Activated CD4-positive, CD25-positive, alpha-beta regulatory T cell (primary cell): Measurements from ENCODE around the gene CYP4B1.

Experiments
- DNase-seq, 4 experiments: peaks; one replicate each; lab custom pipeline; 2025; lab: John Stamatoyannopoulos, UW

The CYP4B1 gene

DNA sequence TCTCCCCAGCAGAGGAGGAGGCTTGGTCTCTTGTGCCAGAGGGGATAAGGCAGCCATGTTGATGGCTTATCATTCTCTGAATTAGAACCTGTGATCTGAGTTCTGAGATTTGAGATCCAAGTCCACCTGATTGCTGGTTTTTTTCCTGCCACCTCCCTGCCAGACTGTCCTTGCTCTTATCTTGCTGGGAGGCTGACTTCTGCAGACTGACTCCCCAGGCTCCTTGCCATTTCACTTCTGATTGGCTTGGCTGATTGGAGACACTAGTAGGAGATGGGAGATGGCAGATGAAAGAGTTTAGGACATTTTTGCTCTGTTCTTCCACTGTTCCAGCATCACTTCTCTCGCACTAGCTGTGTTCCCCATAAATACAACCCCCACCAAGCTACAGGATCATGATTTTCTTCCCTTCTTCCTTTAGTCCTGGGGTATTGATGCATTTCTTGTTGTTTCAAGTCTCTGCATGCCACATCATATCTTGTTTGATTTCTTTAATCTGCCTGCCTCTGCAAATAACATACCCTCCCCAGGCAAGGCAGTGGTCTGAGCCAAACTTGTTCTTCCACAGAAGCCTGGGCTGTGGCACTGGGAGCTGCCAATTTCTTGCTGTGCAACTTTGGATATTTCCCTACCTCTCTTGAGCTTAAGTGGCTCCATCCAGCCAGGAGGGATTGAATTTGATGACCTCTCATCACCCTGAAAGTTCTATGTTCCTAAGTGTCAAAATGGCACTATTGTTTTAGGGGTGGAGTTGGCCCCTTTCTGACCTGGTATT lies 963 bp upstream of the CYP4B1 start:
- DNase-seq, result no peak

DNA sequence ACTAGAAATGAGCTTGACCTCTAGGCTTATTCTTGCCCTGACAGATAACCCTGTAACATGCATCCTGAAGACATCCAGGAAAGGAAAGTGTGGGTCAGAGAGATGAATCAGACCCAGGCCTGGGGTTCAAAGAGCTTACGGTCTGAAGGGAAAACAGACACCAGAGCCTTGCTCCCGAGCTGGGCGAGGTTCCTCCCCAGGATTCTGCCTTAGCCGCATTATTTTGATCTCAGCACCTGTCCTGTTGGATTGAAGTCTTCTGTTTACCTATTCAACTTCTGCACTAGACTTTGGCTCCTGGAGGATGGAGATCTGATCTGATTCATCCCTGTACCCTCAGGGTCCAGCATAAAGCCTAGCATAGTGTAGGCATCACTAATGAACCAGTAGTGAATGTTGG lies 1.9 kb downstream of the CYP4B1 start:
- no peak for DNase-seq

DNA sequence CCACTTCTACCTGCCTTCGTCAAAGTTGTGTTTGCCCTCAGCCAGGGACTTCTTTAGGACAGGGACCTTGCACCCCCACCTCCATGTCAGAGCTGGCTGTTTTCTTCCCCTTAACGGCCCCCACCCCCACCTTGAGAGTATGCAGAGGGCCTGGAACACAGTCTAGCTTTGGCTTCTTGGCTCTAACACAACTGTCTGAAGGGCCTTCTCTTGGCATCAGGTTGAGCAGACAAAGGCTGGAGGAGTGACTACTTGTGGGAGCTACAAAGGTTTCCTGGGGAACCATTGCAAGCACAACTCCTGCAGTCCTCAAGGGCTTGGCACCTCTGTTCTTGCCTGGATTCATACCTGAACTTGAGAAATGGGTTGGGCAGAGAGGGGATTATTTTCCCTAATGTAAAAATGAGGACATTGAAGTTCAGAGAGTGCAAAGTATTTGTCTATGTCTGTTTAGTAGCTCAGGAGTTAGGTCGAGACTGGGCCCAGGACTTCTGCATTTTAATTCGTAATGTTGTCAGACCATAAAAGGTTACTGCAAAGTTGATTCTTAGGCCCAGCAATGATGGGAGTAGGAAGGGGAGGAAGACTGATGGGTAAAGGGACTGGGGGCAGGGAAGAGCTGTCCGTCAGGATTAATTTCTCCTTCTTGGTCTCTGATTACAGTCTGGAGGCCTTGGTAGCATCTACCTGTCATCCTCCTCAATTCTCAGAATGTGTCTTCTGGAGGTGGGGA lies 2.6 kb downstream of the CYP4B1 start:
- no peak for DNase-seq

DNA sequence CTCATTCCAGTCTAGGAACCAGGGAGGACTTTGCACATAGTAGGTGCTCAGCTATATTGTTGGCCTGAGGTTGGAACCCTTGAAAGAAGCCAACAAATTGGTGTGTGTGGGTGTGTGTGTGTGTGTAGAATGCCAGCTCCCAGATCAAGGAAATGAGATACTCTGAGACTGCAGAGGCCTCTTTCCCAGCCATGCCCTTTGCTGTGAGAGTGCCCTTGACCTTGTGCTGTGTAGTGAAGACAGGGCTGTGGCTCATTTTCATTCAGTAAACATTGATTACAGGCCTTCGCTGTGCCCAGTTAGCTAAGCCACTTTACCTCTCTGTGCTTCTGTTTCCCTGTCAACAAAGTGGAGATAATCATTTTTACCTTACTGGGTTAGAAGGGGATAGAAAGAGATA lies 3.2 kb downstream of the CYP4B1 start:
- DNase-seq, result no peak

DNA sequence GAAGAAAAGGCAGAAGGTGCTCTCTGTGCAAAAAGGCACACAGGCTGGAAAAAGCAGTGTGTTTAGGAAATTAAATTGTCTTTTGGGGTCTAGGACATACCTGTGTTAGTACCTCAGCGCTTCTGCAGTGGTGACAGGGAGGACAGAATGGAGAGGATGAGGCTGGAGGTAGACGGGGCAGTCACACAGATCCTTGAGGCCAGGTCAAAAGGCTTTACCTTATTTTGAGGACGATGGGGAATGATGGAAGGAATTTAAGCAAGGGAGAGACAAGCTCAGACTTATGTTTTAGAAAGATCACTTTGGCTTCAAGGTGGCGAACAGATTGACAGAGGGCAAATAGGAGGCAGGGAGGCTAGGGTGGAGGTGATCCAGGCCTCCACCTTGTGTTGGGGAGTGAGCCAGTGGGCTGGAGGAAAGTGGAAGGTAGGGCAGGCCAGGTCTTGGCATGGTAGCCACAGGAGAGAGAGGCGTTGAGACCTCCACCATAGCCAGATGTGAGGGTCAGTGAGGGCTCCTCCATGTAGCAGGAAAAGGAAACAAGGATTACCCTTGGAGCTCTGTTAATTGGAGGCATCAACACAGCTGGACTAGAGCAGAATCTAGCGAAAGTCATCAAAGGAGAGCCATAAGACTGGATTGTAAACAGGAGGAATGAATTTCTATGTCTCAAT lies 4.2 kb downstream of the CYP4B1 start:
- no peak for DNase-seq

DNA sequence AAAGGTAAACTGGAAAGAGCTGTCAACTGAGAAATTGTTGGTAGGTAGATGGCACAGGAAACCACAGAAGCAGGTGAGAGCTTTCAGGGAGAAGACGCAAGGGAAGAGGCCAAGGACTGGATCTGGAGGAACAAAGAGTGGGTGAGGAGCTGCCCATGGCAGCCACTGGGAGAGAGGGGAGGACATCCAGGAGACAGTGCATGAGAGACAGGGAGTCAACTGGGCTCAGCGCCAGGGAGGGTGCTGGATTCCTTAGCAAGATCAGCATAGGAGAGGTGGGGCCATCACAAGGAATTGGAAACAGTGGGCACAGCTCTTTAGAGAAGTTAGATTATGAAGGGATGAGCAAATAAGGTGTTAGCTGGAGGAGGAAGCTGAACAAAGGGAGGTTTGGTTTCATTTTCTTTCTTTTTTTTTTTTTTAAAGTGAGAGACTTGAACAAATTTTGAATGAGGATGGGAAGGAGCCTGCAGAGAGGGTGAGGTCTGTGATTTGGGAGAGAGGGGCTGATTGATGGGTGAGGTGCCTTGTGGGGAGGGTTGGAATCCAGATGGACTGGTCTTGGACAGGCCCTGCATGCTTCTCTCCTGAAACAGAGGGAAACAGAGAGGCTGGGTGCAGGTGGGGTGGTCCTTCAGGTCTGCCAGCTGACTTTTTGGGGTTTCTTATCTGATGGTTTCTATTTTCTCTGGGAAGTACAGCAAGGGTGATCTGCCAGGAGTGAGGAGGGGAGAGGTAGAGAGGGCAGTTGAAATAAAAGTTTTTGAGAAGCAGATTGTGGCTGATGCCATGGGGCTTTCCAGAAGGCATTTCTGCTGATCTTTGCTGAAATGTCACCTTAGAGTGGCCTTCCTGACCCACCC lies 5.4 kb downstream of the CYP4B1 start:
- no peak for DNase-seq

DNA sequence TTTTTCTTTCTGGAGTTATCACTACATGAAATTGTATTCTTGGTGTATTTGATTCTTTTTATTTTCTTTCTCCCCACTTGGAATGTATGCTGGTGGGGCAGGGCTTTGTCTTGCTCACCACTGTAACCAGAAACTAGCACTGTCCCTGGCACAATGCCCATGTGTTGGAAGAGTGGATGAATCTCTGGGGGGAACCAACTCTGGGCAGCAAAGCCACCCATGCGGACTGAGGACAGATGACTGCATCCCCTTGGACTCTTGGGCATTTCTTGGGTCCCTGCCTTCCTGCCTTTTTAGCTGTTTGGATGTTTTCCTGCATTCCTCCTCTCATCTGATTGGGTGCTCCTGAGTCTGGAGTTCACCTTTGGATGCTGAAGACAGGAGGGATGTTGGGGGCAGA lies 6.1 kb downstream of the CYP4B1 start:
- DNase-seq, result no peak

DNA sequence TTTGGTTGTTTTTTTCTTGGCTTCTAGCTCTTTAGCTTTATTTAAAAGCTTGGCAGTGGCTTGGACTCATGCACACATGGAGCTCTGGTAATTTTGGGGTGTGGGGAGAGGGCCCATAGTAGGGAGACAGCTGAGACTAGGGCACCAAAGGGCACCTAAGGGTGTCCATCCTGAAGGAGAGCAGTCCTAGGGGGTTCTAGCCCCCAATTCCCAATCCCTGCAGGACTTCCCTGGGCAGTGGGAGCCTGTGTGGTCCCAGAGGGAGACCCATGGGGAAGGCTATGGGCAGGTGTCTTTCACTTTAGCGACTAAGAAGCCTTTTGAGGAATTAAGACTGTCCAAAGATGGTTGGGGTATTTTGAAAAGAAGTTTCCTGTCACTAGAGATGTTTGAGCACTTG lies 6.9 kb downstream of the CYP4B1 start:
- DNase-seq, result no peak

DNA sequence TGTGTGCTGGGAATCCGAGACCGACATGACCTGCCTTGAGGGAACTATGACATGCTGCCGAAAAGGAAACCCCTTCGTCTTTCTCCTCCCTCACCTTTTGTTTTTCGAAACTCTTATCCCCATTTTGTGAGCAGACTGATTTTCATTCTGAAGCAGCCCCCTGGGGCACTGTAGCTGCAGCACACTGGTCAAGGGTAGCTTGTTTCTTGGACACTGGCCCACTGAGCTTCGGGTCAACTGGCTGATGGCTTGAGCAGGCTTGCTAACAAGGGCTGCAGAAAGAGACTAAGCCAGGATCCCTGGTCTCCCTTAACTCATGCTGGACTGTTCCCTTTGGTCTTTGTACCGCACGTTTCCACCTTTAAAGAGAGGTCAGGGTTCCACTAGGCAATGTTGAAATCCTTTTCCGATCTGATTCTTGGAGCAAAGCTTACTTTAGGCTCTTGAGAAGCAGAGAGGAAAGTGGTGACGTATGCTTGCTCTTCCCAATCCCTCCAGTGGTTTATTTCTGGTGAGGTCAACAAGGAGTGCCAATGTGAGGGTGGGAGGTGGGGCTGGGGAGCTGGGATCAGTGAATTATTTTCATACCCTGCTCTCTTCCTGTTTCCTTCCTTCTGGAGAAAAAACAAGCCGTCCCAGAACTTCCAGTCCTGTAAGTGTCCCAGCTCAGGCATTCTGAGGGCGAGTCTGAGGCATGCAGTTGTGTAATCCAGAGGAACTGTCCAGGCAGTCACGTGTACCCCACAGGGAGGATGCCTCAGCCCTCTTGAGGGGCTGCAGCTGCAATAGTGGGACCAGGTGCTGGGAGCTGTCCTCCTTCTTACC lies 7.6 kb downstream of the CYP4B1 start:
- no peak for DNase-seq

DNA sequence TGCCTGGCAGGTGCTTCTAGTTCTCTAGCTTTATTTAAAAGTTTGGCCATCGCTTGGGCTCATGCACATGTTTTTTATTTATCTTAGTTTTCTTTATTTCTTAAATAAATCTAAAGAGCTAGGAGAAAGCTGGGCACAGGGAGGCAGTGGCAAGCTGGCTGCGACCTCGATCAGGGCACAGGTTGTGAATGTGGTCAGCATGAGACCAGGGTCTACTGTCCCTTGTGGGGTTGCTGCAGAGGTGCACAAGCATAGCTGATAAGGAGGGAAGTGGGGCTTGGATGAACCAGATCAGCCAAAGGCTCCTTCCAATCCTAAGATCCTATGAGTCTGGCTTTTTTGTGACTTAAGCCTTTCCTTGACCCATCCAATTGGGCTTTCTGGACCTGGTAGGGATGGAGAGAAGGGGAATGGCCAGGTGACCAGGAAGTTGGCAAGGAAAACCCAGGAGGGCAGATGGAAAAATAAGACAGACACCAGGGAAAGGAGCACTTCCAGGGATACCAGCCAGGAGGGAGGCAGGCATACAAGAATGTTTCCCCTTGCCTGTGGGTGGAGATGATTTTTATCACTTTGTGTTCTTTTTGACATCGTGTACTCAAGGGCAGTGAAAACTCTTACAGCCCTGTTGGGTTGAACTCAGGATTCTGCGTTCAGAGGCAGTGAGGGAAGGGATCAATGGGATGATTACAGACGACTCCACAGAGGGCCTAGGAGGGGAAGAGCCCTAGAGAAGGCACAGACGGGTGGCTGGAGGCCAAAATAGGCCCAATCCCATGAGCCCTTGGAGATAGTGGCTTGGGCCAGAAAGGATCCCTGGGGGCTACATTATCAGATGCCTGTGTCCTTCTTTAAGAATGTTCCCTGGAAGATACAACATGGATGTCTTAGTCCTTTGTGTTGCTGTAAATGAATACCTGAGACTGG lies 8.5 kb downstream of the CYP4B1 start:
- no peak for DNase-seq

DNA sequence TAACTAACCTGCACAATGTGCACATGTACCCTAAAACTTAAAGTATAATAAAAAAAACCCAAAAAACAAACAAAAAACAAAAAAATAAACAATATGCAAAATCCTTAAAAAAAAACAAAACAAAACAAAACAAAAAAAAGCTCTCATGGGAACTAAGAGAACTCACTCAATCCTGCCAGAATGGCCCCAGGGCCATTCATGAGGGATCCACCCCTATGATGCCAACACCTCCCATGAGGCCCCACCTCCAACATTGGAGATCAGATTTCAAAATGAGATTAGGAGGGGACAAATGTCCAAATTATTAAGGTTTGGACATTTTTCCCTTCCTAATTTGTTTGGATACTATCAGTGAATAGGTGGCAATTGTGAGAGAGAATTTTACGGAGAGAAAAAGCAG lies 10.2 kb downstream of the CYP4B1 start:
- no peak for DNase-seq

DNA sequence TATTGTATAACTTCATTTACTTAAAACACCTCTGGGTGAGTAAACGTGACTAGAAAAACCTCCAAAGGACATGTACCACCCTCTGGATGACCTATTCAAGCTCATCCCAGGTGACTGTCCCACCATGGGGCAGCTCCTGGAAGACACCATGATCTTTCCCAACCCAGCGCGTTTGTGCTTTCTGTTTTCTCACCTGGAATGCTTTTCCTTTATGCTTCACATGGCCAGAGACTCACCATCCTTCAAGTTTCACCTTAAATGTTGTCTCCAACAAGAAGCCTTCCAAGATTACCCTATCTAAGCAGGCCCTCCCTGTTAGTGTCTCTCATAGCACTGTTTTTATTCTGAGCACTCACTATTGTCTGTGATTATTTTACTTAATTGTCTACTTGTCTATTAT lies 11.1 kb downstream of the CYP4B1 start:
- no peak for DNase-seq

DNA sequence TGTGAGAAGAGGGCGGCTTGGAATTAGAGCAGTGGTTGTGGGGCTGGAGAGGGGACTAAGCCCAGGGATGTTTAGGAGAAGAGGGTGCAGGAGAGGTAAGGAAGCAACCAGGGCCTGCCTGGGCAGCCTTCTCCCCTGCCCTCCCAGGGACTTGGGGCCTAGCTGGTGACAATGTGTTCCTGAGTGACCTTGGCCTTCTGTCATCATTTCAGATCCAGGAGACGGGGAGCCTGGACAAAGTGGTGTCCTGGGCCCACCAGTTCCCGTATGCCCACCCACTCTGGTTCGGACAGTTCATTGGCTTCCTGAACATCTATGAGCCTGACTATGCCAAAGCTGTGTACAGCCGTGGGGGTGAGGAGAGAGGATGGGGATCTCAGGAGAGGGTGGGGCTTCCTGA lies 11.8 kb downstream of the CYP4B1 start:
- DNase-seq, result no peak

DNA sequence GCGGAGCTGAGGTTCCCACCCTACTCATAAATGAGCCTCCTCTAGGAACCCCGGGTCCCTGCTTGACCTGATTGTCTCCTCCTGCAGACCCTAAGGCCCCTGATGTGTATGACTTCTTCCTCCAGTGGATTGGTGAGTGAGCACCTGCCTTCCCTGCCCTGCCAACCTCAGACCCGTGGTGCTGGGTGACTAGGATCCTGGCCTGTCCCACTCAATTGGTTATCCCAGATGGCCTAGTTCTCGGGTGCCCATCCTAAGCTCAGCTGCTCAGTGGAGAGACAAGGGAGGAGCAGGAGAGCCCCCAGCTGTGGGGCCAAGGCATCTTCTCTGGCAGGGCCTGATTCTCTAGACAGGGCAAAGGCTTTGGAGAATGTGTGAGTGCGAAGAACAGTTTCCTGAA lies 12.2 kb downstream of the CYP4B1 start:
- DNase-seq, result no peak

DNA sequence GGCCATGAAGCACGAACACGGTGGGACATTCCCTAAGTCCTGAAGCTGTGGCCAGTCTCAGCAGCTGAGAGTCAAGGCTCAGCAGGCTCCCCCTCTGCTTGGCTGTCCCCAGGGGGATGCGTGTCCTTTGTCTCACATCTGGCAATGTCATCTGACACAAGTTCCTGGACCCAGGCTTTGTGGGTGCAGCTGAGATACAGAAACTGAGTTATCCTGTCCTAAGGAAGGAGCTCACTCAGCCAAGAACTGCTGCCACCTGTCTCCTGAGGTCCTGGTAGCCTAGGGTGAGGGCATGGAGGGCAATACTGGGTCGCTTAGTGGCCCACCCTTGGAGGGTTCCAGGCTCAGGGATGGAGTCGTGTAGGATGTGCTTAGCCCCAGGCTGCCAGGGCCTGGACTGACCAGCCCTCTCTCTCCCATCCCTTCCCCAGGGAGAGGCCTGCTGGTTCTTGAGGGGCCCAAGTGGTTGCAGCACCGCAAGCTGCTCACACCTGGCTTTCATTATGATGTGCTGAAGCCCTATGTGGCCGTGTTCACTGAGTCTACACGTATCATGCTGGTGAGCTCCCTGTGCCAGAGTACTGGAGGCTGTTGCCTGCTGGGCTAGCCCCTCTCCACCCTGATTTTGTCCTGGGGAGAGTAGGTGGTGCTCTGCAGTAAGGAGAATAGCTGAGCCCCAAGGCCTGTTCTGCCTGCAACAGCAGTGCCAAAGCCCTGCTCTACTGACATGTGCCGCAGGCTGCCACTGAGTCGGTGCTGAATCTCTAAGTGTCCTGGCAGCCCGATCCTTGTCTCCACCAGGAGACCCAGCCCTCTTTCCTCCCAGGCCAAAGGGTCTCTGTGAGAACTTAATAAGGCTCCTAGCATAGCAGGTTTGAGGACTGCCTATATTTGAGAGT lies 13.5 kb downstream of the CYP4B1 start:
- DNase-seq, result no peak

DNA sequence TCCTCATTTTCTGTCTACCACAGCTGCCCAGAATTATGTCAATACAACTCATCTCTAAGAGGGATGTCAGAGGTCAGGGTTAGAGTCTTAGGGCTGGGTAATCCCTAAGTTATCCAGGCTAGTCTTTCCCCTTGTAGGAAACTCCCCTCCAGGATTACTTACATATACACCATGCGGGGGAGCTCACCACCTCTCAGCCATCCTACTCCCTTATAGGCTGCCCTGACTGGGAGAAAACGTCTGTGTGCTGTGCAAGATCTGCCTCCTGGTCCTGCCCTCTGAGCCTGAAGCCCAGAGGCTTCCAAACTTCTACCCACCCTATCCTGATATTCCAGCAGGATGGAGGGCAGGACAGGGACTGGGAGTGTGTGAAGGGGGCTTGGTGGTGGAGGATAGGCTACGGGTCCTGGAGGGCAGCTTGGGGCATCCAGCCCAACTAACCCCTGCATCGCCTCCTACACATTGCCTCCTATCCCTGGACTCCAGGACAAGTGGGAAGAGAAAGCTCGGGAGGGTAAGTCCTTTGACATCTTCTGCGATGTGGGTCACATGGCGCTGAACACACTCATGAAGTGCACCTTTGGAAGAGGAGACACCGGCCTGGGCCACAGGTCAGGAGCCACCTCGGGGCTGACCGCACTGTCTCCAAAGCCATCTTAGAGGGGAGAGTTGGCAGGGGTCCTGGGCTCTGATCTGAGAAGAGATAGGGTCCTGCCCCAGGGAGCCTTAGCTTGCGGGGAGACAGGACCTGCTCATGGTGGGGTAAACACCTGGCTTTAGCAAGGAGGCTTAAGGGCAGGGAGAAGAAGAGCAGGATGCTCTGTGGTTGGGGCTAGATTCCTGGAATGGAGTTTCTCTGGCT lies 14.4 kb downstream of the CYP4B1 start:
- no peak for DNase-seq

DNA sequence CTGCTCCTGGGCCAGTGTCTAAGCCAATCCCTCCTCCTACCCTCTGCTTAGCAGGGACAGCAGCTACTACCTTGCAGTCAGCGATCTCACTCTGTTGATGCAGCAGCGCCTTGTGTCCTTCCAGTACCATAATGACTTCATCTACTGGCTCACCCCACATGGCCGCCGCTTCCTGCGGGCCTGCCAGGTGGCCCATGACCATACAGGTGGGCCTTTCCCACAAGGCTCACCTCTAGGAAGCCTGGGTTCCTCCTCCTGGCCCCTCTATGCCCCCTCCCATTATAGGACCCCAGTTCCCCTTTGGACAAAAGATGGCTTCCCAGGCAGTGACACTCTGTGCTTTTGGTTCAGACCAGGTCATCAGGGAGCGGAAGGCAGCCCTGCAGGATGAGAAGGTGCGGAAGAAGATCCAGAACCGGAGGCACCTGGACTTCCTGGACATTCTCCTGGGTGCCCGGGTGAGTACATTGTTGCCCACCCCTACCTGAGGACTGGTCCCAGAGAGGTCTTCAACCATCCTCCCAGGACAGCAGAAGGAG lies 15.1 kb downstream of the CYP4B1 start:
- no peak for DNase-seq

DNA sequence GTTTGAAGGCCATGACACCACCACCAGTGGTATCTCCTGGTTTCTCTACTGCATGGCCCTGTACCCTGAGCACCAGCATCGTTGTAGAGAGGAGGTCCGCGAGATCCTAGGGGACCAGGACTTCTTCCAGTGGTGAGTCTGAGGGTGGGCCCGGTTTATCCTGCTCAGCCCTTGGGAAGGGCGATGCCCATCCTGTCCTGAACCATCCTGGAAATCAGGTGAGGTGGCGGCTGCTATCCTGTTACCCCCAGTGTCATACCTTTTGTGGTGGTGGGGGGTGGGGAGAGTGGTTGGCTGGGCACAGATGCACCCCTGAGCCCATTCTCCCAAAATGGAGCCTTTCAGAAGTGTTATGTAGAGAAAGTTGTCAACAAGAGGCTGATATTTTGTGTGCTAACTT lies 16.3 kb downstream of the CYP4B1 start:
- no peak for DNase-seq
